Measurements from ENCODE around the gene BCAR3. TPM values are rescaled to one million over a fixed set of nuclear protein-coding genes. Genes with fewer than 3 reads are reported as not detected.

The BCAR3 gene
- total RNA-seq, 1 donor from 2014 or later: 22.8 TPM

- H3K27ac ChIP-seq: peak overlapping the region; percentile 17
- H3K36me3 ChIP-seq: peaks cover 0 to 28% of the 10 kb centered on the region in 2 donors
- no peaks in the 10 kb centered on the region for H3K9me3 ChIP-seq
- peak in 1 of 2 donors; percentile 77 for DNase-seq (ENCODE audit: extremely low spot score in 2 of 2)
- H3K4me3 ChIP-seq: no peak overlapping the region
- H3K27me3 ChIP-seq: no peaks in the 10 kb centered on the region
- no peak for TF ChIP-seq POLR2AphosphoS5 (IDR thresholded peaks at IDR 0.05; ENCODE audit: insufficient read depth in 1 of 2, low read depth in 1 of 2)
- TF ChIP-seq, protein P1, sequence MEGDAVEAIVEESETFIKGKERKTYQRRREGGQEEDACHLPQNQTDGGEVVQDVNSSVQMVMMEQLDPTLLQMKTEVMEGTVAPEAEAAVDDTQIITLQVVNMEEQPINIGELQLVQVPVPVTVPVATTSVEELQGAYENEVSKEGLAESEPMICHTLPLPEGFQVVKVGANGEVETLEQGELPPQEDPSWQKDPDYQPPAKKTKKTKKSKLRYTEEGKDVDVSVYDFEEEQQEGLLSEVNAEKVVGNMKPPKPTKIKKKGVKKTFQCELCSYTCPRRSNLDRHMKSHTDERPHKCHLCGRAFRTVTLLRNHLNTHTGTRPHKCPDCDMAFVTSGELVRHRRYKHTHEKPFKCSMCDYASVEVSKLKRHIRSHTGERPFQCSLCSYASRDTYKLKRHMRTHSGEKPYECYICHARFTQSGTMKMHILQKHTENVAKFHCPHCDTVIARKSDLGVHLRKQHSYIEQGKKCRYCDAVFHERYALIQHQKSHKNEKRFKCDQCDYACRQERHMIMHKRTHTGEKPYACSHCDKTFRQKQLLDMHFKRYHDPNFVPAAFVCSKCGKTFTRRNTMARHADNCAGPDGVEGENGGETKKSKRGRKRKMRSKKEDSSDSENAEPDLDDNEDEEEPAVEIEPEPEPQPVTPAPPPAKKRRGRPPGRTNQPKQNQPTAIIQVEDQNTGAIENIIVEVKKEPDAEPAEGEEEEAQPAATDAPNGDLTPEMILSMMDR (IDR thresholded peaks at IDR 0.05): no peak
- no peak for TF ChIP-seq POLR2A (IDR thresholded peaks at IDR 0.05)
- H3K4me1 ChIP-seq: peaks cover 55% of the 10 kb centered on the region
- intact Hi-C loops (cut with DNase I): no loop called here
These were observed 103.2 kb downstream of the BCAR3 start for GRCh38 chr1:93578433-93578830.

- H3K36me3 ChIP-seq: peaks cover 0 to 29% of the 10 kb centered on the region in 2 donors
- no peak overlapping the region for H3K4me3 ChIP-seq
- H3K27ac ChIP-seq: peak overlapping the region; percentile 17
- TF ChIP-seq POLR2AphosphoS5 (IDR thresholded peaks at IDR 0.05; ENCODE audit: insufficient read depth in 1 of 2, low read depth in 1 of 2) (no peak), POLR2A (IDR thresholded peaks at IDR 0.05) (no peak)
- TF ChIP-seq, protein P1 (IDR thresholded peaks at IDR 0.05): no peak
- no peaks in the 10 kb centered on the region for H3K9me3 ChIP-seq
- intact Hi-C loops (cut with DNase I): no loop called here
- peak in 1 of 2 donors; percentile 79 for DNase-seq (ENCODE audit: extremely low spot score in 2 of 2)
- H3K27me3 ChIP-seq: no peaks in the 10 kb centered on the region
- peaks cover 49% of the 10 kb centered on the region for H3K4me1 ChIP-seq
These were observed 103.9 kb downstream of the BCAR3 start for GRCh38 chr1:93577536-93578432.

- intact Hi-C loops (cut with DNase I): no loop called here
- peak overlapping the region; percentile 4 for H3K27ac ChIP-seq
- peaks cover 0 to 29% of the 10 kb centered on the region in 2 donors for H3K36me3 ChIP-seq
- TF ChIP-seq POLR2AphosphoS5 (IDR thresholded peaks at IDR 0.05; ENCODE audit: insufficient read depth in 1 of 2, low read depth in 1 of 2): no peak
- TF ChIP-seq POLR2A (IDR thresholded peaks at IDR 0.05): no peak
- TF ChIP-seq, protein P1 (IDR thresholded peaks at IDR 0.05): no peak
- H3K9me3 ChIP-seq: no peaks in the 10 kb centered on the region
- H3K4me3 ChIP-seq: no peak overlapping the region
- peaks cover 49% of the 10 kb centered on the region for H3K4me1 ChIP-seq
- peak in 1 of 2 donors; percentile 58 for DNase-seq (ENCODE audit: extremely low spot score in 2 of 2)
- no peaks in the 10 kb centered on the region for H3K27me3 ChIP-seq
These were observed 104.9 kb downstream of the BCAR3 start for GRCh38 chr1:93576746-93577145.

DNA sequence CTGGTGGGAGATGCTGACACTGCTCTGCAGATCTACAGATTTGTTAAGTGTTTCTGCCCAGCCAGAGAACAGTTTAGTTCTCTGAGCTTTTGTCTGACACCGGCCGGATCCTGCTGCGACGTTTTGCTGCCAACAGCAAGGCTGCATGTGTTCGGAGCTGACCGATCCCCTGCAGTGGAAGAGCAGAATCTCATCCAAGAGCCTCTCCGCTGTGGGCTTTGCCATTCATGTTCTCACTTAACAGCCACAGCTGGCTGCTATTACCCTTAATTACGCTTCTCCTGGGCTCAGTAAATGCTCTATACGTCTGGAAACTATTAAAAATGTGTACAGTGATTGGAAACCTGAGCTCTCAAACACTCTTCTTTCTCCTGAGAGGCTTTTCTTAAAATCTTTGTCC lies 105.3 kb downstream of the BCAR3 start:
- H3K36me3 ChIP-seq: peaks cover 0 to 32% of the 10 kb centered on the region in 2 donors
- peak overlapping the region; percentile 4 for H3K27ac ChIP-seq

More for the DNA sequence above, 105.3 kb downstream of the BCAR3 start:
- Histone ChIP-seq H3K9me3 (no peaks in the 10 kb centered on the region), H3K4me1 (peaks cover 49% of the 10 kb centered on the region), H3K27me3 (no peaks in the 10 kb centered on the region), H3K4me3 (no peak overlapping the region)
- no peak for TF ChIP-seq POLR2AphosphoS5 (IDR thresholded peaks at IDR 0.05; ENCODE audit: insufficient read depth in 1 of 2, low read depth in 1 of 2)
- TF ChIP-seq, protein P1 (IDR thresholded peaks at IDR 0.05): no peak
- TF ChIP-seq POLR2A (IDR thresholded peaks at IDR 0.05): no peak
- DNase-seq (ENCODE audit: extremely low spot score in 2 of 2): peak in 1 of 2 donors; percentile 56
- intact Hi-C loops (cut with DNase I): no loop called here

Data from vagina (tissue), 2 donors.